Measurements from ENCODE around the gene KLF13.

DNA sequence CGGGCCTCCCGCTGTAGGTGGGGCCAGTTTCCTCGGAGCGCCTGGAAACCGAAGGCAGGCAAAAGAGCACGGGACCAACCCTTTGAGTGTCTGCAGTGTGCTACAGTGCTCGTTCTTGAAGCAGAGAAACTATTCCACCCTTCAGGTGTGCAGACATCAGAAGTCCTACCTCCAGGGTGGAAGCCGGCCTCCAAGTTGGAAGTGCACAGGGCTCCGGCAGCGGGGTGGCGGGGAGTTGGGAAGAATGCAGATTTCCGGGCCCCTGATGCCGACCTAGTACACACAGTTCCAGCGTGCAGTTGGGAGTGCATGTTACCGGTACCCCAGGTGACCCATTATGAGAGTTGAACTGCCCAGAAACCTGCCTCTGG is 3.0 kb downstream of the KLF13 start:
- TF ChIP-seq, protein P1, sequence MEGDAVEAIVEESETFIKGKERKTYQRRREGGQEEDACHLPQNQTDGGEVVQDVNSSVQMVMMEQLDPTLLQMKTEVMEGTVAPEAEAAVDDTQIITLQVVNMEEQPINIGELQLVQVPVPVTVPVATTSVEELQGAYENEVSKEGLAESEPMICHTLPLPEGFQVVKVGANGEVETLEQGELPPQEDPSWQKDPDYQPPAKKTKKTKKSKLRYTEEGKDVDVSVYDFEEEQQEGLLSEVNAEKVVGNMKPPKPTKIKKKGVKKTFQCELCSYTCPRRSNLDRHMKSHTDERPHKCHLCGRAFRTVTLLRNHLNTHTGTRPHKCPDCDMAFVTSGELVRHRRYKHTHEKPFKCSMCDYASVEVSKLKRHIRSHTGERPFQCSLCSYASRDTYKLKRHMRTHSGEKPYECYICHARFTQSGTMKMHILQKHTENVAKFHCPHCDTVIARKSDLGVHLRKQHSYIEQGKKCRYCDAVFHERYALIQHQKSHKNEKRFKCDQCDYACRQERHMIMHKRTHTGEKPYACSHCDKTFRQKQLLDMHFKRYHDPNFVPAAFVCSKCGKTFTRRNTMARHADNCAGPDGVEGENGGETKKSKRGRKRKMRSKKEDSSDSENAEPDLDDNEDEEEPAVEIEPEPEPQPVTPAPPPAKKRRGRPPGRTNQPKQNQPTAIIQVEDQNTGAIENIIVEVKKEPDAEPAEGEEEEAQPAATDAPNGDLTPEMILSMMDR (IDR thresholded peaks at IDR 0.05): no peak
- no peak for TF ChIP-seq EZH2 (IDR thresholded peaks at IDR 0.05; ENCODE audit: borderline replicate concordance, insufficient read depth, low read depth, low read length, poor library complexity, severe bottlenecking)

Measured in B cell (primary cell).